DOHH2 (cell line): Measurements from ENCODE around the gene MUC15.

Source experiments
- EZH2phosphoT487 ChIP-seq: fragments of 200-600 bp; sonication (generic); IDR thresholded peaks from 2 replicates; pipeline ENCODE4 v1.6.1; 2017; ENCODE audit warnings: borderline replicate concordance, mild to moderate bottlenecking, antibody characterized with exemption, low read length, moderate library complexity, mixed read lengths
- TF ChIP-seq, protein P1 (sequence below): fragments of 200-600 bp; sonication (generic); IDR thresholded peaks from one replicate; pipeline ENCODE4 v1.5.1; 2014; ENCODE audit warnings: antibody characterized with exemption, mild to moderate bottlenecking, low read depth, low read length; ENCODE audit not compliant: poor library complexity, severe bottlenecking

DNA sequence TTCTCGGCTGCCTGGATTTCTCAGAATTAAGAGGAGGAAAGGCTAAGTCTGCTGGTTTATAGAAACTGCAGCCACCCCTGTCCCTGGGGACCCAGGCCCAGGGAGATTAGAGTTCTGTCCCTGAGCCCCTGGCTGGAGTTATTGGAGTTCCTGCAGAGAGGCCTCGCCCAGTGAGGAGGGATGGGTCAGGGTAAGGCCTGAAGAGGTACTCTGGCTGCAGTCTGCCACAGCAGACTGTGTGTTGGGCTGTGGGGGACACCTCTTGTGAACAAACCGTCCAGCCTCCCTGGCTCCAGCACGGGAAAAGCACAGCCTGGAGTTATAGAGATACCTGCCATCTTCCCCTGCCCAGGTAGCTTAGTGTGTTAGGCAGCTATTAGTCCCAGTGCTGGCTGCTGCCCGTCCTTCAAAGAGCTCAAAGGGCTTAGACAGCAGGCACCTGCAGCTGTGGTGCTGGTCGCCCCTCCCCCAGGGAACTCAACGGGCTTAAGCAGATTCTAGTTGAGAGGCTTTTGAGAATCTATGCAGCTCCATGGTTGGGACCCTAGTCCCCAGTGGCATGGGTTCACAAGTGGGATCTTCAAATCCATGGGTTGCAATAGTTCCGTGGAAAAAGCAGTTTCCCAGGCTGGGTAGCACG lies 36.6 kb upstream of the MUC15 start:
- TF ChIP-seq, protein P1, sequence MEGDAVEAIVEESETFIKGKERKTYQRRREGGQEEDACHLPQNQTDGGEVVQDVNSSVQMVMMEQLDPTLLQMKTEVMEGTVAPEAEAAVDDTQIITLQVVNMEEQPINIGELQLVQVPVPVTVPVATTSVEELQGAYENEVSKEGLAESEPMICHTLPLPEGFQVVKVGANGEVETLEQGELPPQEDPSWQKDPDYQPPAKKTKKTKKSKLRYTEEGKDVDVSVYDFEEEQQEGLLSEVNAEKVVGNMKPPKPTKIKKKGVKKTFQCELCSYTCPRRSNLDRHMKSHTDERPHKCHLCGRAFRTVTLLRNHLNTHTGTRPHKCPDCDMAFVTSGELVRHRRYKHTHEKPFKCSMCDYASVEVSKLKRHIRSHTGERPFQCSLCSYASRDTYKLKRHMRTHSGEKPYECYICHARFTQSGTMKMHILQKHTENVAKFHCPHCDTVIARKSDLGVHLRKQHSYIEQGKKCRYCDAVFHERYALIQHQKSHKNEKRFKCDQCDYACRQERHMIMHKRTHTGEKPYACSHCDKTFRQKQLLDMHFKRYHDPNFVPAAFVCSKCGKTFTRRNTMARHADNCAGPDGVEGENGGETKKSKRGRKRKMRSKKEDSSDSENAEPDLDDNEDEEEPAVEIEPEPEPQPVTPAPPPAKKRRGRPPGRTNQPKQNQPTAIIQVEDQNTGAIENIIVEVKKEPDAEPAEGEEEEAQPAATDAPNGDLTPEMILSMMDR = no peak
- no peak for TF ChIP-seq EZH2phosphoT487
